DOHH2 (cell line): ENCODE results near the gene TRIM43B.

Source experiments
- CTCF ChIP-seq: fragments of 200-600 bp; sonication (generic); IDR thresholded peaks from one replicate; pipeline ENCODE4 v1.5.1; 2014; ENCODE audit warnings: antibody characterized with exemption, mild to moderate bottlenecking, low read depth, low read length; ENCODE audit not compliant: poor library complexity, severe bottlenecking
- EZH2phosphoT487 ChIP-seq: fragments of 200-600 bp; sonication (generic); IDR thresholded peaks from 2 replicates; pipeline ENCODE4 v1.6.1; 2017; ENCODE audit warnings: borderline replicate concordance, mild to moderate bottlenecking, antibody characterized with exemption, low read length, moderate library complexity, mixed read lengths

DNA sequence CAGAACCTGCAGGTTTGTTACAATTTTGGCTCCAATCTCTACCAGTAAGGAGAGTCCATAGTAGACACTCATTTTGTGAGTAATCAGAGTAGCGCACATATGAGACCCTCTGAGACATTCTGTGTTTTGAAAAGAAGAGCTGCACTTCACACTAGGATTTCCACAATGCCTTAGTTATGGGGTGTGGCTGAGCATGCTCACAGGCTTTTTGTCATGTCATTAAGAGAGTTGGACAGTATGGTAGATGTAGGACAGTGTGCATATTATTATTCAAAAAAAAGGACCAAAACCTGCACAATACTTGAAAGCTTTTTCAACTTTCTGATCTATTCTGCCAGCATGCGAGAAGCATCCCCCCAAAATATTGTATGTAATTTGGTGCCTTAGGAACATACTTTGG, 24.9 kb upstream of the TRIM43B start:
- TF ChIP-seq CTCF (no peak), EZH2phosphoT487 (no peak)
